ENCODE results near the gene TACC3. TPM values are rescaled to one million over a fixed set of nuclear protein-coding genes. Genes with fewer than 3 reads are reported as not detected.

The TACC3 gene
- 35.9 and 91.4 TPM in 2 replicates for total RNA-seq (ENCODE audit: low replicate concordance)
- long read RNA-seq, transcript TACC3-201 (16 exons, 2,781 nt), result major isoform, 31 of 49 reads
- long read RNA-seq, partial matches to known transcripts, result 15 of 49 reads
- long read RNA-seq, other reads (novel, unspliced or antisense), result 3 of 49 reads

- Mint-ChIP-seq H3K27me3 (no peaks in the 10 kb centered on the region), H3K4me3 (peak within 1 kb of the TSS; percentile 92), H3K9me3 (no peaks in the 10 kb centered on the region), H3K4me1 (ENCODE audit: unreplicated experiment) (peaks cover 5% of the 10 kb centered on the region), H3K27ac (peak within 1 kb of the TSS; percentile 86), H3K36me3 (peaks cover under 1% of the 10 kb centered on the region)
- TF ChIP-seq CTCF (conservative IDR thresholded peaks at IDR 0.05), result no peak
- peak; percentile 91 for DNase-seq (ENCODE audit: extremely low spot score, unreplicated experiment)
These were observed at the start of gene TACC3, which contains the start of gene TMEM129 for GRCh38 chr4:1721003-1721665. TSS of gene TACC3 (plus strand) at chr4:1721521. CDS start at chr4:1723422, 1,901 bp downstream. TSS of gene TMEM129 (minus strand) at chr4:1721323. CDS start at chr4:1720837, 486 bp downstream.

- no peak for DNase-seq (ENCODE audit: extremely low spot score, unreplicated experiment)
- no peak for TF ChIP-seq CTCF (conservative IDR thresholded peaks at IDR 0.05)
- no peaks in the 10 kb centered on the region for H3K36me3 Mint-ChIP-seq
- no peaks in the 10 kb centered on the region for H3K9me3 Mint-ChIP-seq
- peaks cover 6% of the 10 kb centered on the region for H3K27me3 Mint-ChIP-seq
- H3K27ac Mint-ChIP-seq, result no peak overlapping the region
- H3K4me3 Mint-ChIP-seq, result no peak overlapping the region
- H3K4me1 Mint-ChIP-seq (ENCODE audit: unreplicated experiment), result peaks cover 10% of the 10 kb centered on the region
These were observed 47.6 kb upstream of the TACC3 start for GRCh38 chr4:1673671-1674070.

- Mint-ChIP-seq H3K27me3 (peaks cover 6% of the 10 kb centered on the region), H3K4me3 (no peak overlapping the region), H3K36me3 (no peaks in the 10 kb centered on the region), H3K9me3 (no peaks in the 10 kb centered on the region), H3K4me1 (ENCODE audit: unreplicated experiment) (peaks cover 10% of the 10 kb centered on the region), H3K27ac (no peak overlapping the region)
- DNase-seq (ENCODE audit: extremely low spot score, unreplicated experiment), result no peak
- no peak for TF ChIP-seq CTCF (conservative IDR thresholded peaks at IDR 0.05)
These were observed 46.6 kb upstream of the TACC3 start for GRCh38 chr4:1674682-1675081.

- no peaks in the 10 kb centered on the region for H3K36me3 Mint-ChIP-seq
- no peak overlapping the region for H3K27ac Mint-ChIP-seq
- no peak for DNase-seq (ENCODE audit: extremely low spot score, unreplicated experiment)
- no peak overlapping the region for H3K4me3 Mint-ChIP-seq
- H3K9me3 Mint-ChIP-seq, result no peaks in the 10 kb centered on the region
- no peak for TF ChIP-seq CTCF (conservative IDR thresholded peaks at IDR 0.05)
- H3K27me3 Mint-ChIP-seq, result peaks cover 6% of the 10 kb centered on the region
- H3K4me1 Mint-ChIP-seq (ENCODE audit: unreplicated experiment), result peaks cover 11% of the 10 kb centered on the region
These were observed 46.1 kb upstream of the TACC3 start for GRCh38 chr4:1675136-1675801.

- DNase-seq (ENCODE audit: extremely low spot score, unreplicated experiment), result no peak
- Mint-ChIP-seq H3K36me3 (no peaks in the 10 kb centered on the region), H3K4me3 (no peak overlapping the region), H3K9me3 (no peaks in the 10 kb centered on the region), H3K27ac (no peak overlapping the region), H3K27me3 (peaks cover 11% of the 10 kb centered on the region), H3K4me1 (ENCODE audit: unreplicated experiment) (peaks cover 16% of the 10 kb centered on the region)
- TF ChIP-seq CTCF (conservative IDR thresholded peaks at IDR 0.05), result no peak
These were observed 45.6 kb upstream of the TACC3 start for GRCh38 chr4:1675802-1676137.

Data from type B pancreatic cell (in vitro differentiated cells).